Neural cell (in vitro differentiated cells): ENCODE measurements around the gene MCM3AP. TPM values are rescaled to one million over a fixed set of nuclear protein-coding genes. Genes with fewer than 3 reads are reported as not detected.

ENCODE experiments used
- H2AFZ ChIP-seq: fragments of 200-600, 300-800 bp; sonication (generic), shearing (Covaris generic); 2 replicates; pipeline ENCODE4 v1.6.0; 2014; ENCODE audit warnings: low read depth, mild to moderate bottlenecking, antibody characterized with exemption, low read length, moderate library complexity
- H3F3A ChIP-seq: fragments of 200-600 bp; shearing (Covaris generic); 2 replicates; pipeline ENCODE4 v1.6.1; 2016; ENCODE audit warnings: mild to moderate bottlenecking, moderate library complexity, mixed read lengths, antibody characterized with exemption, low read length; ENCODE audit not compliant: insufficient read depth, poor library complexity, severe bottlenecking
- H3K27ac ChIP-seq: fragments of 200-600, 300-800 bp; sonication (generic), shearing (Covaris generic); 2 replicates; pipeline ENCODE4 v1.5.1; 2014; ENCODE audit warnings: mild to moderate bottlenecking, low read length, moderate library complexity
- H3K27me3 ChIP-seq: fragments of 300-800, 200-600 bp; sonication (generic), shearing (Covaris generic); 2 replicates; pipeline ENCODE4 v1.6.0; 2014; ENCODE audit warnings: mild to moderate bottlenecking, low read depth, low read length, moderate library complexity; ENCODE audit not compliant: insufficient read depth
- H3K36me3 ChIP-seq: fragments of 300-800, 200-600 bp; sonication (generic), shearing (Covaris generic); 2 replicates; pipeline ENCODE4 v1.5.1; 2014; ENCODE audit warnings: mild to moderate bottlenecking, antibody characterized with exemption, low read length, moderate library complexity; ENCODE audit not compliant: insufficient read depth
- H3K4me2 ChIP-seq: fragments of 300-800, 200-600 bp; sonication (generic), shearing (Covaris generic); 2 replicates; pipeline ENCODE4 v1.6.0; 2014; ENCODE audit warnings: mild to moderate bottlenecking, low read length
- H3K4me3 ChIP-seq: fragments of 300-800, 200-600 bp; sonication (generic), shearing (Covaris generic); 2 replicates; pipeline ENCODE4 v1.5.1; 2014; ENCODE audit warnings: mild to moderate bottlenecking, low read length, moderate library complexity
- H3K79me2 ChIP-seq: fragments of 200-600 bp; shearing (Covaris generic); replicated peaks from 2 replicates; pipeline ENCODE4 v1.6.0; 2014; ENCODE audit warnings: mild to moderate bottlenecking, low read length, moderate library complexity; ENCODE audit not compliant: insufficient read depth
- H3K9ac ChIP-seq: fragments of 300-800, 200-600 bp; sonication (generic), shearing (Covaris generic); 2 replicates; pipeline ENCODE4 v1.6.1; 2016; ENCODE audit warnings: mild to moderate bottlenecking, low read length, mixed read lengths
- H3K9me2 ChIP-seq: fragments of 200-600 bp; shearing (Covaris generic); 2 replicates; pipeline ENCODE4 v1.6.1; 2016; ENCODE audit warnings: mild to moderate bottlenecking, low read length, mixed read lengths; ENCODE audit not compliant: insufficient read depth
- H3K9me3 ChIP-seq: fragments of 200-600, 300-800 bp; sonication (generic), shearing (Covaris generic); 2 replicates; pipeline ENCODE4 v1.6.1; 2016; ENCODE audit warnings: mild to moderate bottlenecking, mixed run types, low read length, moderate library complexity, mixed read lengths
- H4K20me1 ChIP-seq: fragments of 200-600 bp; shearing (Covaris generic); 2 replicates; pipeline ENCODE4 v1.6.1; 2016; ENCODE audit warnings: mild to moderate bottlenecking, mixed run types; ENCODE audit not compliant: insufficient read depth
- CTCF ChIP-seq: fragments of 450-650 bp; IDR thresholded peaks from 2 replicates; pipeline ENCODE4 v1.5.1; 2014; ENCODE audit warnings: antibody characterized with exemption, mild to moderate bottlenecking, moderate library complexity; ENCODE audit not compliant: poor library complexity, severe bottlenecking
- EP300 ChIP-seq: fragments of 450-650 bp; conservative IDR thresholded peaks from 2 replicates; pipeline ENCODE4 v1.6.1; 2014; ENCODE audit warnings: antibody characterized with exemption, mild to moderate bottlenecking, moderate library complexity; ENCODE audit not compliant: poor library complexity, severe bottlenecking
- EZH2 ChIP-seq: fragments of 200-600, 300-800 bp; shearing (Covaris generic), sonication (generic); IDR thresholded peaks from 2 replicates; pipeline ENCODE4 v1.6.1; 2014; ENCODE audit warnings: antibody characterized with exemption, low read length, borderline replicate concordance, mild to moderate bottlenecking; ENCODE audit not compliant: insufficient read depth, poor library complexity, severe bottlenecking
- MXI1 ChIP-seq: fragments of 450-650 bp; conservative IDR thresholded peaks from 2 replicates; pipeline ENCODE4 v1.6.1; 2014; ENCODE audit warnings: antibody characterized with exemption, mild to moderate bottlenecking; ENCODE audit not compliant: poor library complexity, severe bottlenecking
- POLR2AphosphoS5 ChIP-seq: IDR thresholded peaks from 2 replicates; pipeline ENCODE4 v1.6.1; 2012
- RAD21 ChIP-seq: fragments of 450-650 bp; conservative IDR thresholded peaks from 2 replicates; pipeline ENCODE4 v1.6.1; 2014; ENCODE audit warnings: antibody characterized with exemption, mild to moderate bottlenecking, moderate library complexity
- REST ChIP-seq: IDR thresholded peaks from 2 replicates; pipeline ENCODE4 v1.6.1; 2012; ENCODE audit warnings: borderline replicate concordance
- SMC3 ChIP-seq: fragments of 450-650 bp; conservative IDR thresholded peaks from 2 replicates; pipeline ENCODE4 v1.6.1; 2014; ENCODE audit warnings: antibody characterized with exemption, mild to moderate bottlenecking, moderate library complexity; ENCODE audit not compliant: poor library complexity
- TAF1 ChIP-seq: IDR thresholded peaks from 2 replicates; pipeline ENCODE4 v1.6.1; 2012; ENCODE audit warnings: low read depth
- polyA plus RNA-seq: library from polyadenylated mRNA; depleted of rRNA; stranded (reverse); fragments of >200 nt; gene quantifications from 2 replicates; pipeline ENCODE4 v1.2.3, GENCODE V29; 2014

MCM3AP gene
- polyA plus RNA-seq, 1 donor from 2014 or later, result 74.2 TPM

- H4K20me1 ChIP-seq, result no peaks in the 10 kb centered on the region
- H3K79me2 ChIP-seq, result no peaks in the 10 kb centered on the region
Measured at GRCh38 chr21:46255758-46256337, 29.6 kb downstream of the MCM3AP start.

GRCh38 chr21:46255166-46255565 is 30.2 kb downstream of the MCM3AP start:
- no peaks in the 10 kb centered on the region for H3K9me3 ChIP-seq
- H3K27ac ChIP-seq, result no peak overlapping the region
- no peaks in the 10 kb centered on the region for H3K9me2 ChIP-seq
- H3F3A ChIP-seq, result no peaks in the 10 kb centered on the region
- no peak overlapping the region for H3K9ac ChIP-seq
- TF ChIP-seq TAF1 (no peak), POLR2AphosphoS5 (no peak), EP300 (no peak), REST (no peak), SMC3 (no peak), RAD21 (no peak), CTCF (no peak), EZH2 (no peak), MXI1 (no peak)
- no peaks in the 10 kb centered on the region for H3K79me2 ChIP-seq
- no peak overlapping the region for H2AFZ ChIP-seq
- H3K27me3 ChIP-seq, result no peaks in the 10 kb centered on the region
- no peak overlapping the region for H3K4me3 ChIP-seq
- peaks cover 10% of the 10 kb centered on the region for H3K36me3 ChIP-seq
- H4K20me1 ChIP-seq, result no peaks in the 10 kb centered on the region
- H3K4me2 ChIP-seq, result no peak overlapping the region

More at GRCh38 chr21:46255758-46256337, 29.6 kb downstream of the MCM3AP start:
- H3K27ac ChIP-seq, result no peak overlapping the region
- no peaks in the 10 kb centered on the region for H3K9me3 ChIP-seq
- H2AFZ ChIP-seq, result no peak overlapping the region
- H3F3A ChIP-seq, result no peaks in the 10 kb centered on the region
- no peak overlapping the region for H3K4me3 ChIP-seq
- TF ChIP-seq RAD21, result no peak
- no peak for TF ChIP-seq CTCF
- TF ChIP-seq TAF1, result no peak
- no peak for TF ChIP-seq EP300
- H3K4me2 ChIP-seq, result no peak overlapping the region
- H3K27me3 ChIP-seq, result no peaks in the 10 kb centered on the region
- peaks cover 10% of the 10 kb centered on the region for H3K36me3 ChIP-seq
- H3K9me2 ChIP-seq, result no peaks in the 10 kb centered on the region
- H3K9ac ChIP-seq, result no peak overlapping the region
